ENCODE measurements around the gene ZNF586. TPM values are rescaled to one million over a fixed set of nuclear protein-coding genes. Genes with fewer than 3 reads are reported as not detected.
"Not testable (repeated sequence)": the region's sequence is repeated elsewhere in the genome, so short reads cannot be mapped to it uniquely, and the experiment has no call there.

The ZNF586 gene
- total and polyA plus RNA-seq, 7 donors, result 4.8 to 17.3 (median 14.7) TPM

- DNase-seq, result no peak
- intact Hi-C loops (cut with DNase I), result no loop called here
- Histone ChIP-seq H3K9me3 (peaks cover 6 to 12% (median 9%) of the 10 kb centered on the region in 4 donors), H3K36me3 (peaks cover 0 to 34% (median 9%) of the 10 kb centered on the region in 4 donors), H3K27ac (no peak overlapping the region), H3K4me3 (no peak overlapping the region), H3K4me1 (no peaks in the 10 kb centered on the region), H3K27me3 (no peaks in the 10 kb centered on the region)
- TF ChIP-seq POLR2AphosphoS5 (IDR thresholded peaks at IDR 0.05) (no peak), POLR2A (IDR thresholded peaks at IDR 0.05) (no peak), CTCF (IDR thresholded peaks at IDR 0.05) (no peak), EP300 (IDR thresholded peaks at IDR 0.05) (no peak)
These were observed 18.7 kb downstream of the ZNF586 start for GRCh38 chr19:57788114-57788692.

- TF ChIP-seq POLR2AphosphoS5 (IDR thresholded peaks at IDR 0.05) (no peak), EP300 (IDR thresholded peaks at IDR 0.05) (no peak), CTCF (IDR thresholded peaks at IDR 0.05) (no peak), POLR2A (IDR thresholded peaks at IDR 0.05) (no peak)
- intact Hi-C loops (cut with DNase I), result no loop called here
- peaks cover 0 to 41% (median 9%) of the 10 kb centered on the region in 4 donors for H3K36me3 ChIP-seq
- no peak for DNase-seq
- WGBS, 2 donors, result 95 to 98% methylated on average over 4 of the region's 4 CpGs
- H3K4me3 ChIP-seq, result no peak overlapping the region
- H3K27ac ChIP-seq, result no peak overlapping the region
- peaks cover 6 to 12% (median 9%) of the 10 kb centered on the region in 4 donors for H3K9me3 ChIP-seq
- H3K4me1 ChIP-seq, result no peaks in the 10 kb centered on the region
- H3K27me3 ChIP-seq, result no peaks in the 10 kb centered on the region
These were observed 19.8 kb downstream of the ZNF586 start for GRCh38 chr19:57789288-57789687.

GRCh38 chr19:57796580-57796979, 27.1 kb downstream of the ZNF586 start:
- H3K27ac ChIP-seq; intact Hi-C loops (cut with DNase I); H3K9me3 ChIP-seq; DNase-seq; H3K4me1 ChIP-seq; H3K27me3 ChIP-seq; H3K4me3 ChIP-seq: not testable (repeated sequence)
- 91 to 97% methylated on average over 1 of the region's 1 CpG for WGBS, 2 donors
- peaks cover 4 to 34% (median 10%) of the 10 kb centered on the region in 4 donors for H3K36me3 ChIP-seq

- TF ChIP-seq EP300 (IDR thresholded peaks at IDR 0.05), result no peak
- no peak for TF ChIP-seq CTCF (IDR thresholded peaks at IDR 0.05)
- no peak for TF ChIP-seq POLR2A (IDR thresholded peaks at IDR 0.05)
- TF ChIP-seq POLR2AphosphoS5 (IDR thresholded peaks at IDR 0.05), result no peak
- peaks cover 0 to 22% (median 15%) of the 10 kb centered on the region in 4 donors for H3K4me1 ChIP-seq
- 77 to 93% methylated on average over 5 of the region's 5 CpGs for WGBS, 2 donors
- DNase-seq, result no peak
- no peaks in the 10 kb centered on the region for H3K27me3 ChIP-seq
- peaks cover 0 to 4% (median 3%) of the 10 kb centered on the region in 4 donors for H3K36me3 ChIP-seq
- intact Hi-C loops (cut with DNase I), result no loop called here
- no peak overlapping the region for H3K4me3 ChIP-seq
- no peak overlapping the region for H3K27ac ChIP-seq
- no peaks in the 10 kb centered on the region for H3K9me3 ChIP-seq
These were observed 31.2 kb downstream of the ZNF586 start for GRCh38 chr19:57800696-57801095.

GRCh38 chr19:57802269-57802668, 32.8 kb downstream of the ZNF586 start:
- 67 to 83% methylated on average over 4 of the region's 4 CpGs for WGBS, 2 donors
- no peaks in the 10 kb centered on the region for H3K9me3 ChIP-seq
- H3K4me3 ChIP-seq, result no peak overlapping the region
- peaks cover 0 to 22% (median 15%) of the 10 kb centered on the region in 4 donors for H3K4me1 ChIP-seq
- H3K27ac ChIP-seq, result no peak overlapping the region
- TF ChIP-seq POLR2A (IDR thresholded peaks at IDR 0.05), result no peak
- no peak for TF ChIP-seq CTCF (IDR thresholded peaks at IDR 0.05)
- peaks cover 0 to 7% (median 0%) of the 10 kb centered on the region in 4 donors for H3K36me3 ChIP-seq
- intact Hi-C loops (cut with DNase I), result no loop called here
- DNase-seq, result no peak
- H3K27me3 ChIP-seq, result no peaks in the 10 kb centered on the region
